Measurements from ENCODE around the gene SEC61A1.

The SEC61A1 gene

GRCh38 chr3:128078322-128078721, 26.1 kb downstream of the SEC61A1 start:
- no peak for DNase-seq

- no peak for DNase-seq
Observed at GRCh38 chr3:128078875-128079274, 26.6 kb downstream of the SEC61A1 start.

DNA sequence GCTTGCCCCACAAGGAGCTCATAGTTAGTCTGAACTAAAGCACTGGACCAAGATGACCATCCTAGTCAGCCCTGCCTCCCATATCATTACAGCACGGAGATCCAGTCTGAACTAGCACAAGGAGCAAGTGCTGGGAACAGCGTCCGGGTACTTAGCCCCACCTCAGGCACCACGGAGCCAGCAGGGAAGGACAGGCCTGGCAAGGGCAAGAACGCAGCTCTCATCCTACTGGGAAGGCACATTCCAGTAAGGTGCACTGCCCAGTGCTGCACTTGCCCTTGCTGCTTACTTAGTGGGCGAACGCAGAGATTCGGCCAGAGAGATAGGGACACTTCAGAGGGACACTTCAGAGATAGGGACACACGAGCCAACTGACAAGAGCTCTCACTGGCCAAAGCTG, 27.6 kb downstream of the SEC61A1 start:
- no peak for DNase-seq

DNA sequence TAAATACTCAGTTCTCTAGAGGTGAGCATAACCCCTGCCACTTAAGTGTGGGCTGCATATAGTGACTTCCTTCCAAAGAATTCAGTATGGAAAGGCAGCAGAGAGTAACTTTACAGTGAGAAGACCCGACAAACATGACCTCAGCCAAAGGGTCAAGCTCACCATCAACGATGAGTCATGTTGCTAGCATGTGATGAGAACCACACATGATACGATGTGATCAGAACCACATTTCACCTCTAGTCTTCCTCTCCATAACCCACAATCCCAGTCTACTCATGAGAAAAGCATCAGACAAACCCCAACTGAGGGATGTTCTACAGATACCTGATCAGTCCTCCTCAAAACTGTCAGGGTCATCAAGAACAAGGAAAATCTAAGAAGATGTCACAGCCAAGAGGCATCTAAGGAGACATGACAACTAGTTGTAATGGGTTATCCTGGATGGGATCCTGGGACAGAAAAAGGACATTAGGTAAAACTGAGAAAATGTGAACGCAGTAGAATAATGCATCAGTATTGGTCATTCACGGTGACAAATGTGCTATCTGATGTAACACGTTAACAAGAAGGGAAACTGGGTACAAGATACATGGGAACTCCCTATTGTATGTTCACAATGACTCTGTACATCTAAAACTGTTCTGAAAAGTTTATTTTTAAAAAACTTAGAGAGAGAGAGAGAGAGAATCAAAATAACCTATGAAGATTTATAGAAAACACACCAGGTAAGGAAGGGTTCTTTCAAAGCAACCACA, 28.3 kb downstream of the SEC61A1 start:
- no peak for DNase-seq

DNA sequence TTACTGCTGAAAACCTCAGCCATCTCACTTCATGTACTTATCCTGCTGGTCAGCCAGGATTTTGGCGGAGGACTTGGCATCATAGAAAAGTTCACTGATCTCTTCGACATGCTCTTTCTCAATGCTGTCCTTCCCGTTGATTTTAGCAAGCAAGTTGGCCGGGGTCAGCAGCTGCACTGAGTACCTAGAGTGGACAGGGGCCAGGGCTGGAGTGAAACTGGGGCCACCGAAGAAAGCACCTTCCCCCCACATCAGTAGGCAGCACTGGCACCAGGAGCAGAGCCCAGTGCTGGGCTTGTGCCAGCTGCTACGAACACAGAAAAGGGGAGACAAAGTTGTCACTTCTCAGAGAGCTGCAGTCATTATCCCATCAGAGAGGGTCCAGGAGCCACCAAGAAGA, 29.0 kb downstream of the SEC61A1 start:
- DNase-seq = no peak

DNA sequence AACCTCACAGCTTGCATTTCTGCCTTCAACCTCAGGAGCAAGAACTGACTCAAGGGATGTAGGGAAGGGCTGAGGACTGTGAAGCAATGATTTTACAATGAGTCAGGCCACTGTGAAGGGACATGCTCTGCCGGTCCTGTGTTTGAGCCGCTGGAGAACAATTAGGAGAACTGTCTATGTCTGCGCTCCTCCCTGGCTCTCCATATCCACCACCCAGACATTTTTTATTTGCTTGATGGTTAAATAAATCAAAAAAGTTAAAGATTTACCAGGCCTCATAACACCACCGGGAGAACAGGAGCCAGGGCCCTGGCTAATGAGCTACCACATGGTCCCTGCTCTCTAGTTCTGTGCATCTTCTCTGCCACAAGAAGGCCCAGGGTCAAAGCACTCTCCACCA, 29.6 kb downstream of the SEC61A1 start:
- DNase-seq = no peak

GRCh38 chr3:128082546-128082945, 30.3 kb downstream of the SEC61A1 start:
- DNase-seq = no peak

DNA sequence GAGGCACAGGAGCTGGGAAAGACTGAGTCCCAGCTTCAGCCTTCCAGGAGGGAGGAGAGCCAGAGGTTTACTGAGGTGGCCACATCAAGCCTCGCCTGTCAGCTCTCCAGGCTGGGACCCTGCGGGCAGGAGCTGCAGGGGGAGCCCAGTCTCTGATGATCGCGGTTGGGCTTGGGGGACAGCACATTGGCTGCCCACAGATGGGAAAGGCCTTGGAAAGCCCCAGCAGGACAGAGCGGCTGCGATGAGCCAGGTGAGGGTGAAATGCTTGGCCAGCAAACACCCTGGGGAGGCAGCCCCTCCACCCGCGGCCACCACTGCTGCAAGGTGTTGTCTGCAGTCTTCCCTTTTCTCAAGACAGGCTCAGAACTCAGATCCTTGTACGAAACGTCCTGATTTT, 31.2 kb downstream of the SEC61A1 start:
- no peak for DNase-seq

DNA sequence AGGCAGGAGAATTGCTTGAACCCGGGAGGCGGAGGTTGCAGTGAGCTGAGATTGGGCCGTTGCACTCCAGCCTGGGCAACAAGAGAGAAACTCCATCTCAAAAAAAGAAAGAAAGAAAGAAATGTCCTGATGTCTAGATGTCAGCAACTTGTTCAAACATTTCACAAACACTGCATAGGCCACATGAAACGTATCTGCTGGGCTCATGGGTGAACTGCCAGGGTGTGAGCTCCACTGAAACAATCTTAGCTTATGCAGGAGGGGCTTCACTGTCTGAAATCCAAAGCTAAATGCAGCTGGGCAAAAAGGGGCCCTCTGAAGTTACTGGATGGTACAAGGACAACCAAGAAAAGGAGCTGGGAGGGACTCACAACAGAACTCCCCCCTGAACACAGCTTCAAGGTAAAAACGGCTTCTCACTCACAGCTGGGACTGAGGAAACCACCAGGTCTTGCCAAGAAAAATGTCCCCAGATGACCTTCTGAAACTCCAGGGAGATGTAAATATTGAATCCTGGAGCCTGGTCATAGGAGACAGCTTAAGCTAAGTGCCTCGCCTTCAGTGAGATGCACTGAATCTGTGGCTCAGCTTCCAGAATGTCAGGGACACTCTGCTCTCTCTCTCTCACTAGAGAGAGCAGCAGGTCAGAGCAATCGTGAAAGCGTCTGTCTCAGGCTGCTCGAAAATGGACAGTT, 31.9 kb downstream of the SEC61A1 start:
- DNase-seq = no peak

DNA sequence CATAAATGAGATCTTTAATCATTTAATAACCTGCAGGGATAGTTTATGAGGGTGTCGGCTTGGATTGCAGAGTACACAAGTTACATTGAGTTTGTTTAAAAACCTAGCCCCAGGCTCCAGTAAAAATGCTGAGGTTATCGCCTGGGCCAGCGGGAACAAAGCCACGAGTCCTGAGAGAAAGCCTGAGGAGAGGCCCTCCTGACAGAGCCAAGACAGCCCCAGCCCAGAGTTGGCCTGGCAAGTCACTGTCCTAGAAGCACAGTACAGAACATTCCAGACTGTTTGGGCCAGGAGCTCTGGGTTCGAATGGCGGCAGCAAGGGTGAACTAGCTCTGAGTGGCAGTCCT, 32.4 kb downstream of the SEC61A1 start:
- DNase-seq = no peak

DNA sequence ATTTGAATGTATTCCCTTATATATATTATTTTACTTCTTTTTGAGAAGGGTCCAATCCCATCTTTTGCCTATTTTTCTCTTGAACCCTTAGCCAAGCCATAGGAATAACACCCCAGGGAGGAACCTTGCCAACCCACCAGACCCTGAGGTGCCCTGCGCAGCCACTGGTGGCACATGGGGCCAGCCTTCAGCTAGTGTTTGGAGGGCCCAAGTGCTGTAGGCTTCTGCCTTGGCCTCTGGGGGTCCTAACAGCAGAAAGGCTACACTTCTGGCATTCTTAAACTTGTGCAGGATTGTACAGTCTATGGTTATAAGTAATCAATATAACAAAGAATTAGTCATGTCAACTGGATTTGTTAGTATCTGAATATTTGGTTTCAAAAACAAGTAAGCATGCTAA, 36.9 kb downstream of the SEC61A1 start:
- DNase-seq = no peak

DNA sequence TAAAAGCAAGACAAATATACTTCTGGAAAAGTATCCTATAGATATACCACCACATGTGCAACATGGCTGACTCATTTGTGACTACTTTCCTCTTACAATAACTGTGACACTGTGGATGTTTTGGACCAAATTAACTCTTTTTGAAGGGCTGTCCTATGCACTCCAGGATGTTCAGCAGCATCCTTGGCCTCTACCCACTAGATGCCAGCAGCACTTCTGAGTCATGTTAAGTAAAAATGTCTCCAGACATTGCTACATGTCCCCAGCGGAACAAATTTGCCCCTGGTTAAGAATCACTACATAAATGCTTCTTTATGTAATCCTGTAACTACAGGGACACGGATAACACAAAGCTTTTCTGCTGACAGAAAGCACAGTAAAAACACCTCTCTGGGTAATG, 39.3 kb downstream of the SEC61A1 start:
- DNase-seq = no peak

GRCh38 chr3:128094295-128095151, 42.3 kb downstream of the SEC61A1 start:
- no peak for DNase-seq

GRCh38 chr3:128095222-128095703, 43.0 kb downstream of the SEC61A1 start:
- DNase-seq = peak; percentile 81

DNA sequence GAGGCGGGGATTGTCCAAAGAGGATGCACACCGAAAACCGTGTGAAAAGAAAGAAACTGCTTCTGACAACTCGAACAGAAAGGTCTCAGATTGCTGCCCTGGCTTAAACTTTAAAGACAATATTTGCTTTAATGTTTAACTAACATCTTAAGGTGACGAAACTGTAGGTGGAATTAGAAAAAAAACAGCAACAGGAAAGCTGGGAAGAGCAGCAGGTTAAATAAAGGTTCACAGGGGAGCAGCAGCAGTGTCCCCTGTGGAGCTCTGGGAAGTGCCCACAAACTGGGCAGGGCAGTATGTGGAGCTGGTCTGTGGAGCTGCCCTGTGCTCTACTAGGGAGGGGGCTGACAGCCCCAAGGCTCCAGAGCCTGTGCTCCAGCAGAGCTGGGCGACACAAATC, 46.0 kb downstream of the SEC61A1 start:
- DNase-seq = no peak

GRCh38 chr3:128100161-128100560, 47.9 kb downstream of the SEC61A1 start:
- DNase-seq = no peak

DNA sequence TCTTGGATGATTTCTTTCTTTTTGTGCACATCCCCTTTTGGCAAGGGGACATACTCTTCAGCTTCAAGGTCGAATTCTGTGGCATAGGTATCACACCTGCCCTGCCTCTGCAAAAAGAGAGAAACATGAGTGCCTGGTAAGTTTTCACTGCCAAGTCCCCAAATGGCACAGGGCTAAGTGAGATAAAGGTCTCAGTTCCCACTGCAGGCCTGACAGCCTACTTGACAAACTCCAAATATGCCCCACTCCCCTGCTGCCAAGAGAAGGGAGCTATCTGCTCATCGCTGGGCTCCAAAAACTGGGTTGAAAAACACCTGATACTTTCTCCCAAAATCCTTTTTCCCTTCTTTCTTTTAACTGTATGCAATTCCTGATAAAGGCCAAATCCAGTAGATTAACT, 48.4 kb downstream of the SEC61A1 start:
- no peak for DNase-seq

- no peak for DNase-seq
Observed at GRCh38 chr3:128103136-128103676, 51.0 kb downstream of the SEC61A1 start.

- no peak for DNase-seq
Observed at GRCh38 chr3:128107834-128108233, 55.6 kb downstream of the SEC61A1 start.

DNA sequence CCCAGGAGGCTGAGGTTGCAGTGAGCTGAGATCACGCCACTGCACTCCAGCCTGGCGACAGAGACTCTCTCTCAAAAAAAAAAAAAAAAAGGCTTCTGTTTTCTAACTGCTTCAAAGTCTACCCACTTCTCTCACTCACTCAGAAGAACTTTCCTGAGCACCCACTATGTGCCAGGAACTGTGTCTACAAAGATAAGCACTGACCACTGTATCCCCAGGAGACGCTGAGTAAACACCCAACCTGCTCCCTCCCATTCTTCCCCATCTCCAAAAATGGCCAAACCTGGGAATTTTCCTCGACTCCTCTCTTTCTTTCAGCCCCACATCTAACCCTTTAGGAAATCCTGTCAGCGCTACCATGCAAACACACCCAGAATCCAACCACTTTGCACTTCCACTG, 58.9 kb downstream of the SEC61A1 start:
- no peak for DNase-seq

DNA sequence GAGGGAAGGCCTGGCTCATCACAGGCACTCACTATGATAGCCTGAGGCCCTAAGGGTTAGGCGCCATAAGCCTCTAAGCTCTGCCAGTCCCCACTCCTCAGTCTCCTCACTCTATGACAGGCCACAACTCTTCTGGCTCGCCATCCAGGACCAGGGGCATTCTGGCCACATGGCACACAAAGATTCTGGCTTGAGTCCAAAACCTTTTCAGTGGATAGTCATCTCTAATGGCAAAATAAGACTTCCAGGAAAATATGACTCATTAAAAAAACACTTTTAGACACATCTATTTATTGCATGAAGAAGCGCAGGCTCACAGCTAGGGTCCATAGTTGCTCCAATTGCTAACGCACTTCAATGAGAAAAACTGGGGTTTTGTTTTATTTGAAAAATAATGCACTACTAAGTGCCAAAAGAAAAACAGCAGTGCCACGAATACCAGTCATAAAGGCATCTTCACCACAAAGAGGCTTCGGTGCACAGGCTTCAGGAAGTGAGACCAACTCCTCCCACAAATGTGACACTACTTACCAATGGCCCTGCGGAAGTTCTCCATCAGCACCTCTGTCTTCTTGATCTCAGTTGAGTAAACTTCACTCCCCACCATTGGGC, 60.2 kb downstream of the SEC61A1 start:
- DNase-seq = peak; percentile 83

GRCh38 chr3:128113817-128114794, 61.9 kb downstream of the SEC61A1 start:
- DNase-seq = no peak
